OCI-LY1 (cell line): Measurements from ENCODE around the gene POGLUT2.
A peak's percentile ranks its signal among the peaks of the same experiment; 100 is the strongest.

Experiments used
- H2AFZ ChIP-seq: fragments of 200-600 bp; sonication (generic), shearing (Covaris generic); 2 replicates; pipeline ENCODE4 v1.6.0; 2014; ENCODE audit warnings: antibody characterized with exemption, mild to moderate bottlenecking, low read length
- H3F3A ChIP-seq: fragments of 200-600 bp; sonication (generic), shearing (Covaris generic); 2 replicates; pipeline ENCODE4 v1.6.0; 2014; ENCODE audit warnings: mild to moderate bottlenecking, antibody characterized with exemption, low read length, moderate library complexity; ENCODE audit not compliant: insufficient read depth
- H3K27ac ChIP-seq: fragments of 200-600 bp; sonication (generic); 2 replicates; pipeline ENCODE4 v1.5.1; 2014; ENCODE audit warnings: low read length, mixed run types, mild to moderate bottlenecking, low read depth; ENCODE audit not compliant: poor library complexity, severe bottlenecking
- H3K27me3 ChIP-seq: fragments of 200-600 bp; sonication (generic); 2 replicates; pipeline ENCODE4 v1.6.0; 2014; ENCODE audit warnings: antibody characterized with exemption, mild to moderate bottlenecking, low read length, moderate library complexity; ENCODE audit not compliant: insufficient read depth
- H3K36me3 ChIP-seq: fragments of 200-600 bp; sonication (generic); 2 replicates; pipeline ENCODE4 v1.6.1; 2014; ENCODE audit warnings: mild to moderate bottlenecking, antibody characterized with exemption, low read length, moderate library complexity, mixed read lengths; ENCODE audit not compliant: insufficient read depth
- H3K4me1 ChIP-seq: fragments of 200-600 bp; sonication (generic); 2 replicates; pipeline ENCODE4 v1.5.1; 2014; ENCODE audit warnings: mild to moderate bottlenecking, low read length, moderate library complexity; ENCODE audit not compliant: insufficient read depth, severe bottlenecking
- H3K4me2 ChIP-seq: fragments of 200-600 bp; sonication (generic), shearing (Covaris generic); 2 replicates; pipeline ENCODE4 v1.6.1; 2014; ENCODE audit warnings: low read length
- H3K4me3 ChIP-seq: fragments of 200-600 bp; sonication (generic); 2 replicates; pipeline ENCODE4 v1.5.1; 2014; ENCODE audit warnings: low read length, low read depth, mild to moderate bottlenecking, mixed read lengths; ENCODE audit not compliant: poor library complexity, severe bottlenecking
- H3K79me2 ChIP-seq: fragments of 200-600 bp; shearing (Covaris generic); 2 replicates; pipeline ENCODE4 v1.6.1; 2016; ENCODE audit warnings: mixed run types, low read length, mixed read lengths; ENCODE audit not compliant: insufficient read depth
- H3K9ac ChIP-seq: fragments of 200-600 bp; sonication (generic), shearing (Covaris generic); 2 replicates; pipeline ENCODE4 v1.6.1; 2014; ENCODE audit warnings: mild to moderate bottlenecking, low read length, mixed read lengths
- H3K9me2 ChIP-seq: fragments of 200-600 bp; sonication (generic), shearing (Covaris generic); 2 replicates; pipeline ENCODE4 v1.6.1; 2014; ENCODE audit warnings: low read depth, mild to moderate bottlenecking, low read length, mixed read lengths
- H3K9me3 ChIP-seq: fragments of 200-600 bp; shearing (Covaris generic); 2 replicates; pipeline ENCODE4 v1.6.1; 2014; ENCODE audit warnings: low read length, mixed read lengths
- H4K20me1 ChIP-seq: fragments of 200-600 bp; sonication (generic), shearing (Covaris generic); 2 replicates; pipeline ENCODE4 v1.6.0; 2016; ENCODE audit warnings: mild to moderate bottlenecking, low read length; ENCODE audit not compliant: insufficient read depth
- CTCF ChIP-seq: fragments of 200-600 bp; sonication (generic), shearing (Covaris generic); IDR thresholded peaks from 2 replicates; pipeline ENCODE4 v1.5.1; 2017; ENCODE audit warnings: mild to moderate bottlenecking, antibody characterized with exemption, low read length, moderate library complexity, mixed read lengths
- EZH2 ChIP-seq: fragments of 200-600 bp; sonication (generic), shearing (Covaris generic); IDR thresholded peaks from 2 replicates; pipeline ENCODE4 v1.8.0; 2017; ENCODE audit warnings: borderline replicate concordance, mixed run types, mild to moderate bottlenecking, antibody characterized with exemption, low read length, moderate library complexity, mixed read lengths

Gene POGLUT2

GRCh38 chr13:102773441-102774213 is 25.1 kb downstream of the POGLUT2 start, which contains the start of gene TEX30:
Gene TEX30, minus strand, starts transcription at chr13:102773786. Its CDS starts 3,760 bp downstream, at chr13:102770026.
- Histone ChIP-seq H2AFZ (peak within 1 kb of the TSS; percentile 73; the same call in 1 of the 2 replicates), H3K9me2 (no peaks in the 10 kb centered on the region), H3K9ac (peak within 1 kb of the TSS; percentile 86), H3K27ac (peak within 1 kb of the TSS; percentile 33), H3K4me2 (peak within 1 kb of the TSS; percentile 83), H3K79me2 (peaks cover 5% of the 10 kb centered on the region; the same call in 1 of the 2 replicates), H3K27me3 (no peaks in the 10 kb centered on the region), H3K9me3 (no peaks in the 10 kb centered on the region), H3K4me1 (peaks cover 38% of the 10 kb centered on the region), H3K4me3 (peak within 1 kb of the TSS; percentile 81), H4K20me1 (no peaks in the 10 kb centered on the region), H3F3A (no peaks in the 10 kb centered on the region), H3K36me3 (peaks cover 4% of the 10 kb centered on the region; the same call in 1 of the 2 replicates)
- no peak for TF ChIP-seq CTCF
- no peak for TF ChIP-seq EZH2

- H3F3A ChIP-seq: no peaks in the 10 kb centered on the region
- H3K9me2 ChIP-seq: no peaks in the 10 kb centered on the region
- H3K79me2 ChIP-seq: peaks cover 5% of the 10 kb centered on the region; the same call in 1 of the 2 replicates
- no peaks in the 10 kb centered on the region for H3K27me3 ChIP-seq
- H3K4me3 ChIP-seq: peak overlapping the region; percentile 81
- H3K9ac ChIP-seq: peak overlapping the region; percentile 86; the same call in 1 of the 2 replicates
- peak overlapping the region; percentile 83 for H3K4me2 ChIP-seq
- H3K4me1 ChIP-seq: peaks cover 38% of the 10 kb centered on the region
- H2AFZ ChIP-seq: no peak overlapping the region
- no peak for TF ChIP-seq CTCF
- TF ChIP-seq EZH2: no peak
- H4K20me1 ChIP-seq: no peaks in the 10 kb centered on the region
- no peaks in the 10 kb centered on the region for H3K9me3 ChIP-seq
- H3K27ac ChIP-seq: no peak overlapping the region
- H3K36me3 ChIP-seq: peaks cover 16% of the 10 kb centered on the region
These were observed 26.7 kb downstream of the POGLUT2 start for GRCh38 chr13:102772042-102772425.

- H4K20me1 ChIP-seq: no peaks in the 10 kb centered on the region
- H3K4me2 ChIP-seq: peak overlapping the region; percentile 83
- TF ChIP-seq CTCF (no peak), EZH2 (no peak)
- no peak overlapping the region; the same call in 1 of the 2 replicates for H3K9ac ChIP-seq
- H3F3A ChIP-seq: no peaks in the 10 kb centered on the region
- no peak overlapping the region for H2AFZ ChIP-seq
- no peak overlapping the region for H3K27ac ChIP-seq
- no peaks in the 10 kb centered on the region for H3K9me3 ChIP-seq
- H3K36me3 ChIP-seq: peaks cover 20% of the 10 kb centered on the region
- H3K4me1 ChIP-seq: peaks cover 38% of the 10 kb centered on the region
- peak overlapping the region; percentile 81 for H3K4me3 ChIP-seq
- H3K79me2 ChIP-seq: peaks cover 5% of the 10 kb centered on the region; the same call in 1 of the 2 replicates
- no peaks in the 10 kb centered on the region for H3K27me3 ChIP-seq
- no peaks in the 10 kb centered on the region for H3K9me2 ChIP-seq
These were observed 27.3 kb downstream of the POGLUT2 start for GRCh38 chr13:102771298-102772041.
